GM18499 (cell line): ENCODE results near the gene PRDM8.

Experiments used
- ATAC-seq: cut with Tn5 transposase; IDR thresholded peaks from one replicate; pipeline ENCODE4 v1.9.1; 2021; ENCODE audit warnings: moderate number of reproducible peaks; ENCODE audit not compliant: insufficient read depth, unreplicated experiment

Gene PRDM8

GRCh38 chr4:80183250-80184052 is 13.9 kb upstream of the PRDM8 start:
- ATAC-seq, result no peak

- ATAC-seq, result peak; percentile 65
Observed at GRCh38 chr4:80184053-80184824, 13.1 kb upstream of the PRDM8 start.

DNA sequence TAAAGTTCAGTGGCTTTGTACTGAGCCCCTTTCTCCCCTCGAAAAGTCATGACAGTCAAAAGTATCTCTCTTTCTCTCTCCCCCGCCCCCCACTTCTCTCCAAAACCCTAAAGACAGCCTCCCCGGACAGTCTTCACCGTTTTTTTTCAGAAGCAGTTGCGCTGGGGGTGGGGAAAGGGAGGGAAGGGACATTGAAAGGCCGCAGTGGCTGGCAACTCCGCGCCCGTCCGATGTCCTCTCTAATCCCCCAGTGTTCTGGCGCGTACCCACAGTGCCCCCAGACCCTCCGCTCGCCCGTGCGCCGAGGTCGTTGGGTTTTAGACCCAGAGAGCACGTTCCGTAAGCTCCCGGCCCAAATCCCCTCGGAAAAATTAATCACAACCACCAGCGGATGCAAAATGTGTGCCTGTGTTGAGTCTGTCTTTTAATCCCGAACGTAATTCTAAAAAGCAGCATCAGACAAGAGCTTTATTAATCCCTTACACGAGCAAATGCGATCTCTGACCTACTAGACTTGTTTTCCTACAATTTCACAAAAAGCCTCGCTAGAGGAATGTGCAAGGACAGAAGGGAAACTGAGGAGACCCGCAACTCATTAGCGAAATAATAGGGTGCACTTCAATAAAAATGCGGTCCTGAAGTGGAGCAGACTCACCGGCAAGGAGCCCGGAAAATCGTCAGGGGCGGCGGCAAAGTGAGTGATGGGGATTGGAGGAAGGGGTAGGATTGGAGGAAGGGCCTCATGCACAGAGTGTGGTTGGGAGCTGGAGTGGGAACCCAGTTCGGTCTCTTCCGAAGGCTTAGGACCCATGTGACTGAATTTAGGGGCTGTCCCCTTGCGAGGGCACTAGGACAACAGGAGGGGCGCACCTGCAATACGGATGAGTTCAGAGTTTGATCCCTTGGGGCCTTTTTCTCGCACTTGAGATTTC is 12.2 kb upstream of the PRDM8 start:
- ATAC-seq, result no peak

GRCh38 chr4:80185787-80186548 is 11.3 kb upstream of the PRDM8 start:
- ATAC-seq, result no peak

DNA sequence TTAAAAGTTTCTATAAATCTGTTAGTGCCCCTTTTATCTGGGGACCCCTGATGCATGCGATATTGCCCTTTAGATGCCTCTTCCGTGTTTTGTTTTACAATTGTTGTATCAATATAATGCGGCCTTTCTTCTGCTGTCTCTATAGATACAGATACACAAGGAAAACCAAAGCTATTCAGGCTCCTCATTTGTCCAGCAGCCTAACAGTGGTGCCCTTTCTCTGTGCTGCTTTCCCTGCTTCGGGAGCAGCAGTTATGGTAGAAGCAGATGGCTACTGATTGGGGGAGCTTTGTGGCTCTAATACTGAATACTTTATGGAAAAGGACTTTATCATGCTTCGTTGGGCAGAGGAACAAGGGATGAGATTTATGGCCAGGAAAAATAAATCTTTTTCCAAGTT is 10.6 kb upstream of the PRDM8 start:
- no peak for ATAC-seq

DNA sequence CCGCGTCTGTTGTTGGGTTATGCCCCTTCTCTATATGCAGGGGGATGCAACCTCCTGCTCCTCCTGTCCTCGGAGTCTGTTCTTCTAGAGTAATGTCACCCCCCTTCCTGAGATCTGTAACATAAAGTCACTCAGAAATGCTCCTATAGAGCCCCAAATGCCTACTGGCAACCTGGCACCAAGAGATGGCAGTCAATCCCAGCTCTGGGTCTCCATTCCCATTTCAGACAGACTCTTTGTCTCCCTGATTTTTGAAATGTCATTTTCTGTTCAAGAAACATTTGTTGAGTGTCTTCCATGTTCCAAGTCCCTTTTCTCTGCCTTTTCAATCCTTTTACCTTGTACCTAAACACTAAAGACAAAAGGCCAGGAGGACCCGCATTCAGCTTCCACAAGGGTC is 9.6 kb upstream of the PRDM8 start:
- no peak for ATAC-seq

GRCh38 chr4:80188457-80188800 is 8.9 kb upstream of the PRDM8 start:
- no peak for ATAC-seq

- ATAC-seq, result no peak
Observed at GRCh38 chr4:80188801-80189458, 8.4 kb upstream of the PRDM8 start.

GRCh38 chr4:80189581-80189955 is 7.7 kb upstream of the PRDM8 start:
- no peak for ATAC-seq

DNA sequence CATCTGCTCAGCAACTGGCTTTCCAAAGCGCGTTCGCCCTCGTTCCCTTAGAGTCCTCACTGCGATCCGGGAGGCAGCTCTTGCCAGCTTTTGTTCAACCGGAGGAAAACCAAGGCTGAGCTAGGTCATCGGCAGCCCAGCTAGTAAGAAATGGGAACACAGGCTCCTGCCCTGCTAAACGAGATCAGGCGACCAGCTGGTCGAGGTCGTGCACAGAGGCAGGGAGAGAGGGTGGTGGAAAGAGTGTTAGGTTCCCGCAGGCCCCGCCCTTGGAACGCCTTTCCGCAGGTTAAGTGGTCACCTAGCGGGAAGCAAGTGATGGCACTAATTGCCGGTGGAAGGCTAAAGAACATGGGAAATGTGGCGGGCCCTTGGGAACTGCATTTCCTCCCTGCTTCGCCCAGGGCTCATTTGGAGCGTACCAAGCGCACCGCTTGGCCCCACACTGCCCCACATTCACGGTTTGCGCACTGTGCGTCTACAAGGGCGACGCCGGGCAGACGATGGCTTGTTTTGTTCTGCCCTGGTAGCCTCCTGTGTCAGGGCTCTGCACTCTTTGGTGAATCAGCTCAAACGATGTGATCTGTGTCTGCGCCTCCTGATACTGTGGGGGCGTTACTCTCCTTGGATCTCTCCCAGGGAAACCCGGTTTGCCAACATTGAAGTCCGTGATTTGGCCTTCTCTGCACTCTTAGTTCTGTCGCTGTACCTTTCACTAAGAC is 7.2 kb upstream of the PRDM8 start:
- no peak for ATAC-seq

DNA sequence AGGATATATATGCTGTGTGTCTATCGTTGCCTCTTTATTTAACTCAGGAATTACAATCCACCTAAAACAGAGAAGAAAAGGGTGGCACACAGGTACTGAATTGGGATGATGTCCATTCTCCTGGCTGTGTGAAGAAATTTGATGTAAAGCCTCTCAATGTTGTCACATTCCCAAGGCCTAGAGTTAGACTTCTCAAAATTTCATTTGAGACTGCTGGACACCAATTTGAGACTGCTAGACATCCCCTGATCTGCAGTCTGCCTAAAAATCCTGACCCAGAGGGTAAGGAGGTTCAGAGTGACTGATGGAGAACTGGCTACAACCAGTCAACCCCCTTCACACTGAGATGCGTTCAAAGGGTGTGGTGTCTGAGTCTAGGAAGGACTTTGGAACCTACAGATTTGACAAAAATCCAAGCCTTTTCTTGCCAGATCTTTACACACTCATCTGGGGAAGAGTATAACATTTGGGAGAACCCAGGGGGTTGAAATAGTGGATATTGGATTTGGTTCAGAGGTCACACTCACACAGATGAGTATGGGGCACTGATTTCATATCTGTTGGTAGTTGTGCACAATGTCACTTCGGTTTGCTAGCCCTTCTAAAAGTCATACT is 4.9 kb upstream of the PRDM8 start:
- ATAC-seq, result no peak

DNA sequence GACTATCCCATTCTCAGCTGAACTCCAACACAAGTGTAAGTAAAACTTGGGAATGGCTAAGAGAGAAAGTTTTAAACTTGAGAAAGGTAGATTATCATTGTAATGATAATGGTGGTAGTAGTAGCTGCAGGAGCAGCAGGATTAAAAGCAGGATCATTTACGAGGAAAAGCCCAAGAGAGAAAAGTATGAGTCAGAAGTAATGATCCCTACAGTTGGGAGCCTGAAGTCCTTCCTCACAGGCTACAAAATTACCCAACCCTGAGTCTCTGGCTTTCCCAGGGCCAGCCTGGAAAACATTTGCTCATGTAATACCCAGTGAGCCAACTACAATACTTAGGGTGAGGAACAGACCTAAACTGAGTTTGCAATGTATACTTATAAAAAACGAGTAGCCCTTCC is 4.4 kb upstream of the PRDM8 start:
- ATAC-seq, result no peak

DNA sequence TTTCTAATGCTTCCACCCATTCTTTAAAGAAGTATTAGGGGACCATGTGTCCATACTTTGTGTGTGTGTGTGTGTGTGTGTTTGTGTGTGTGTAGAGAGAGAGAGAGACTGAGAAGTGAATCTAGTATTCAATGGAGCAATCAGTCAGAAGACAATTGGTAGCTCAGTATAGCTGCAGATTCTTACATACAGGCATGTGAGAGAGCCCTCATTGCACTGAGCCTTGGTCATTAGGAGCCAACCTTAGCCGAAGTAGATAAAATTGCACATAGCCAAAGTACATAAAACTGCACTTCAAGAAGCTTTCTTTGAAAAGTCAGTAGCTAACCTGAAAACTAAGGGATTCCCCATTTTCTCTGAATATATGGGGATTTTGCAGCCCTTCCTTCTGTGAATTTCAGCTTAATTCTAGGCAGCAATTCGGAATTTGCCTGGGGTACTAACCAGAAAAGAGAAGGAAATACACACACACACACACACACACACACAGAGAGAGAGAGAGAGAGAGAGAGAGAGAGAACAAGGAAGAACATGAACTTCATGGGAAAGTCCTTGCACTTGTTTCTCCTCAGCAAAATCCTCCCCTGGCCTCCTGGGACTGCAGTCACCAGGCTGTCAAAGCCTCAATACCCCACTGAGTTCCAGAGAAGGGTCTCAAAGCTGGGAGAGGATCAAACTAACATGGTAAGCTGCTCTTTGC is 1.7 kb upstream of the PRDM8 start:
- no peak for ATAC-seq

DNA sequence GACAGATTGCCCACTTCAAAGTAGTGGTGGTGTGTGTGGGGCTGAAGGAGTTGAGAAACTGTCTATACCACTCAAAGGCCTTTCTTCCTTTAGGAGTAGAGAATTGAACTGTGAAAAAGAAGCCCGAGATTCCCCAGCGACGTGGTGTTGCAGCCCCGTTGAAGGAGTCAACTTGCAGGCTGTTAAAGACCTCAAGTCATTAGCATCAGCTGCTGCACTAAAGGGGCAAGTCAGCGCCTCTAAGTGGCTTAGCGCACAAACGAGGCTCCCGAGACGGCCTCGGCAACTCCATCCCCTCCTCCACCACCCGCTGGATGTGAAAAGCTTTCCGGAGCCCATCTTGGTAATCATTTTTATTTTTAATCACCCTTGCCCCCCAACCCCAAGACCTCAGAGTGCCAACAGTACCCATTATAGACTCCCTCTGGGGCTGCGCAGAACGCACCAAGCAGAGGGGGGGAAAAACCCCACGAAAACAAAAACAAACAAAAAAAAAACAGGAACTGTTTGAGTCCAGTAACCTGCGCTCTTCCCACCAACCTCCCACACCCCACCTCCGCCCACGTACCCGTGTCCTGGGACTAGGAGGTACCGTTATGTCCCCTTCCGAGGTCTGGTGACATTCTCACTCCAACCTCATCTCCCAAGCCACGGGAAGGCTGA is 913 bp upstream of the PRDM8 start:
- ATAC-seq, result no peak

DNA sequence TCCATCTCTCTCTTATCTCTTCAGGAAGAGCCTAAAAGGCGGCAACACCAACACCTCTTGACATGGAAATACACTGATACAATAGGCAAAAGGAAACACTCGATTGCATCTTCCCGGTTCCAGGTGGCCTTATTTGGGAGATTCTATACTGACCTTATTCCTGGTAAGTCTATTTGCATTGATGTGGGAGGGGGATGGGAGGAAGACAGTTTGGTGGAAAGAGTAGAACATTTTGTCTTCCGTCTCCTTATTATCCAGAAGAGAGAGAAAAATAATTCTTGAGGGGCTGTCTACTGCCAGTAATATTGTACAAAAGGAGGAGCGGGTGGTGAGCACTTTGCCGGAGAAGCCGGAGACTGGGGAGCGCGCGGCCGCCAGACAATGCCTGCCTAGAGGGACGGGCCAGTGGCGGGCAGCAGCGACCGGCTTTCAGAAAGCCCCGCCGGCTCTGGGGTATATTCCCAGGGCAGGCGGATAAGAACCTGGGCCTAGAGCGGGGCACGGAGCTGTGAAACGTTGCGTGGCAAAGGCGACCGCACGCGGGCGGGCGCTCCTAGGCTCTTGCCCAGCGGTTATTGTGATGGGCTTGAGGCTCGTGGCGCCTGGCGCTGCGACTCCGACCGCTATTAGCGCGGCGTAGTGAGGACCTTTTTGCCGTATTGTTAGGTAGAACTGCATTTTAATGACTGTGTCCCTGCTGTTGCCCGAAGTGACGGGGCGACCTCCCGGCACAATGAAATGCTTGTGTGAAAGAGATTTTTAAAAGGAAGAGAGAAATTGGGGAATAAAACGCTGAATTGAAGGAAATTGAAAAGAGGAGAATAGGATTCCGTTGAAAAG is 518 bp downstream of the PRDM8 start:
- no peak for ATAC-seq

DNA sequence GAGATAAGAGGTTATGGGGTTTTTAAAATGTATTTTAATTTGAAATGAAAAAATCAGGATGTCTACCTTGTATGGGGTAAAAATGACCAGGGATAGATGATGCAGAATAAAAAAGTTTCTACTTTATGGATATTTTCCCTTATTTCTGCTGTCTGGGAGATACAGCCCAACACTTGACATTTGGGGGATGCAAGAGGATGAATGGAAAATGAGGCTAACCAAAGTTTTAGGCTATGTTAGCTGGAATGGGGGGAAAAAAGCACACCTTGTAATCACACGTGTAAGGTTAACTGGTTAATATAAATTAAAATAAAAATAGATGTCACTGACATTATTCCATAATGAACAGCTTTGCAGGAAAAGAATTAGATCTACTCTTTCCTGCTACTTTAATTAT is 1.1 kb downstream of the PRDM8 start:
- no peak for ATAC-seq
